Measurements from ENCODE around the gene TMEM25. TPM values are rescaled to one million over a fixed set of nuclear protein-coding genes. Genes with fewer than 3 reads are reported as not detected.

Gene TMEM25
- total RNA-seq, 1 donor: 10.1 TPM

DNA sequence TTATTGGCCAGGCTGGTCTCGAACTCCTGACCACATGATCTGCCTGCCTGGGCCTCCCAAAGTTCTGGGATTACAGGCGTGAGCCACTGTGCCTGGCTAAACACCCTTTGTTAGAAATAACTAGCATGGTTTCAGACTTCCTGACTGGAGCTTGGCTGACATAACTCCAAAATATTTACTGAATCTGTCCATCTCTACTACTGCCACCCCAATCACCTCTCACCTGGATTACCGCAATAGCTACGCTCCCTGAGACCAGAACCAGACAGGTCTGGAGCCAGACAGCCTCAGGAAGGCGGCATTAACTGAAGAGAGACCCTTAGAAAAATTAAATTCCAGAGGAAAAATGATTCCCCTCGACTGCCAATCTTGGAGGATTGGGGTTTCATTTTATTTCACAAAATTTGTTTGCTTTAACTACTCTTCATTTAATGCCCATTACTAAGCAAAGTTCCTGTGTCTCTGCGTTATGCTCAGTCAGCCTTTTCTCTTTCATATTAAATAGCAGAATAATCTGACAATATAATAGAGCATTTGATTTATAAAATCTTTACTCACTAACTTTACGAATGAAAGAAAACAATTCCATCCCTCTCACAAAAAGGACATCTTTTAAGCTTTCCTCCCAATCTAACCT lies 13.1 kb downstream of the TMEM25 start:
- no peaks in the 10 kb centered on the region for H3K4me1 ChIP-seq (ENCODE audit: insufficient read depth, low read length)
- TF ChIP-seq, protein P1, sequence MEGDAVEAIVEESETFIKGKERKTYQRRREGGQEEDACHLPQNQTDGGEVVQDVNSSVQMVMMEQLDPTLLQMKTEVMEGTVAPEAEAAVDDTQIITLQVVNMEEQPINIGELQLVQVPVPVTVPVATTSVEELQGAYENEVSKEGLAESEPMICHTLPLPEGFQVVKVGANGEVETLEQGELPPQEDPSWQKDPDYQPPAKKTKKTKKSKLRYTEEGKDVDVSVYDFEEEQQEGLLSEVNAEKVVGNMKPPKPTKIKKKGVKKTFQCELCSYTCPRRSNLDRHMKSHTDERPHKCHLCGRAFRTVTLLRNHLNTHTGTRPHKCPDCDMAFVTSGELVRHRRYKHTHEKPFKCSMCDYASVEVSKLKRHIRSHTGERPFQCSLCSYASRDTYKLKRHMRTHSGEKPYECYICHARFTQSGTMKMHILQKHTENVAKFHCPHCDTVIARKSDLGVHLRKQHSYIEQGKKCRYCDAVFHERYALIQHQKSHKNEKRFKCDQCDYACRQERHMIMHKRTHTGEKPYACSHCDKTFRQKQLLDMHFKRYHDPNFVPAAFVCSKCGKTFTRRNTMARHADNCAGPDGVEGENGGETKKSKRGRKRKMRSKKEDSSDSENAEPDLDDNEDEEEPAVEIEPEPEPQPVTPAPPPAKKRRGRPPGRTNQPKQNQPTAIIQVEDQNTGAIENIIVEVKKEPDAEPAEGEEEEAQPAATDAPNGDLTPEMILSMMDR (IDR thresholded peaks at IDR 0.05; ENCODE audit: extremely low read depth, low read depth, low read length): no peak

DNA sequence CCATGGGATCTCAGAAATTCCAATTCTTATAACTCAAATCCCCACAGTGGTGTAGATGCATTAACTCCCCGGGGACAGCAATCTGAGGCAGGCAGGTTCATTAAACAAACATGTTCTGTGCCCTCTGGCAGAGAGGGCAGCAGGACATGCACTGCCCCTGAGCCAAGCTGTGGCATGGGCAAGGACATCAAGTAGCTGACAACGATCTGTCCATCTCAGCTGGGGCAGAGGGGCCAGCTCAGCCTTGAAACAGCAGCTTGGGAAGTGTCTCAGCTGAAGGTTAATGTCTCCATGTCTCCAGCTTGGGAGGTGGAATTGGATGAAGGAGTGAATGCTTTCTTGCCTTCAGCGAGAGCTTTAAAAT lies 13.6 kb downstream of the TMEM25 start:
- Histone ChIP-seq H3K4me2 (ENCODE audit: insufficient read depth, low read length) (no peak overlapping the region), H3K27ac (ENCODE audit: low read depth, low read length) (no peak overlapping the region), H3K4me3 (ENCODE audit: insufficient read depth, low read length) (no peak overlapping the region), H2AFZ (ENCODE audit: low read length) (no peak overlapping the region), H3K27me3 (ENCODE audit: insufficient read depth, low read length) (no peaks in the 10 kb centered on the region), H4K20me1 (ENCODE audit: insufficient read depth, low read length) (no peaks in the 10 kb centered on the region), H3K9me3 (ENCODE audit: low read depth, low read length) (no peaks in the 10 kb centered on the region), H3K79me2 (ENCODE audit: insufficient read depth, low read length) (no peaks in the 10 kb centered on the region), H3K36me3 (ENCODE audit: insufficient read depth, low read length) (peaks cover 8% of the 10 kb centered on the region), H3K4me1 (ENCODE audit: insufficient read depth, low read length) (no peaks in the 10 kb centered on the region)
- DNase-seq (ENCODE audit: insufficient read length, low spot score, missing footprints): no peak
- TF ChIP-seq, protein P1 (IDR thresholded peaks at IDR 0.05; ENCODE audit: extremely low read depth, low read depth, low read length): no peak

More for the DNA sequence above, 13.1 kb downstream of the TMEM25 start:
- no peaks in the 10 kb centered on the region for H3K79me2 ChIP-seq (ENCODE audit: insufficient read depth, low read length)
- no peak overlapping the region for H3K27ac ChIP-seq (ENCODE audit: low read depth, low read length)
- no peak overlapping the region for H3K4me2 ChIP-seq (ENCODE audit: insufficient read depth, low read length)
- H3K4me3 ChIP-seq (ENCODE audit: insufficient read depth, low read length): no peak overlapping the region
- H2AFZ ChIP-seq (ENCODE audit: low read length): no peak overlapping the region
- no peaks in the 10 kb centered on the region for H3K9me3 ChIP-seq (ENCODE audit: low read depth, low read length)
- no peaks in the 10 kb centered on the region for H3K27me3 ChIP-seq (ENCODE audit: insufficient read depth, low read length)
- no peaks in the 10 kb centered on the region for H4K20me1 ChIP-seq (ENCODE audit: insufficient read depth, low read length)
- H3K36me3 ChIP-seq (ENCODE audit: insufficient read depth, low read length): peaks cover 8% of the 10 kb centered on the region
- no peak for DNase-seq (ENCODE audit: insufficient read length, low spot score, missing footprints)

DNA sequence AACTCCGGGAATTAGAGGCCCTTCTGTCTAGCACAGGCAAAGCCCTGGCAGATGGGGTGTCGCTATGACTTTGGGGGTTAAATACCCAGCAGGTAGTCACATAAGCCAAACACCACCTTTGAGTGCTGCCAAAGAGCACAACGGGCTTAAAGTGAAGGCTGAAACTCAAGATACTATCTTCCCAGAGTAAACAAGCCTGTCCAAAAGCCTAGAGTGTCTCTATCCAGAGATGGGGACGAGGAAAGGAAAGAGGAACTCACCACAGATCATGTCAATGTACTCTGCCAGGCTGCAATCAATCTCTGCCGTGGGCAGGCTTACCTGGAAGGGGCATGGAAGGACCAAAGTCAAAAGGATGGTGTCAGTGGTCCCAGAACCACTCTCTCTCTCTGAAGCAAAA lies 14.5 kb downstream of the TMEM25 start:
- no peaks in the 10 kb centered on the region for H3K79me2 ChIP-seq (ENCODE audit: insufficient read depth, low read length)
- H3K4me1 ChIP-seq (ENCODE audit: insufficient read depth, low read length): no peaks in the 10 kb centered on the region
- H3K9me3 ChIP-seq (ENCODE audit: low read depth, low read length): no peaks in the 10 kb centered on the region
- no peak overlapping the region for H2AFZ ChIP-seq (ENCODE audit: low read length)
- no peaks in the 10 kb centered on the region for H3K27me3 ChIP-seq (ENCODE audit: insufficient read depth, low read length)
- no peak for DNase-seq (ENCODE audit: insufficient read length, low spot score, missing footprints)
- TF ChIP-seq, protein P1 (IDR thresholded peaks at IDR 0.05; ENCODE audit: extremely low read depth, low read depth, low read length): no peak
- no peaks in the 10 kb centered on the region for H4K20me1 ChIP-seq (ENCODE audit: insufficient read depth, low read length)
- H3K36me3 ChIP-seq (ENCODE audit: insufficient read depth, low read length): peaks cover 8% of the 10 kb centered on the region
- no peak overlapping the region for H3K27ac ChIP-seq (ENCODE audit: low read depth, low read length)
- no peak overlapping the region for H3K4me2 ChIP-seq (ENCODE audit: insufficient read depth, low read length)
- H3K4me3 ChIP-seq (ENCODE audit: insufficient read depth, low read length): no peak overlapping the region

- no peaks in the 10 kb centered on the region for H4K20me1 ChIP-seq (ENCODE audit: insufficient read depth, low read length)
- H3K4me1 ChIP-seq (ENCODE audit: insufficient read depth, low read length): no peaks in the 10 kb centered on the region
Observed at GRCh38 chr11:118547132-118547531, 16.1 kb downstream of the TMEM25 start.

More at GRCh38 chr11:118547132-118547531, 16.1 kb downstream of the TMEM25 start:
- Histone ChIP-seq H3K36me3 (ENCODE audit: insufficient read depth, low read length) (peaks cover 15% of the 10 kb centered on the region), H3K27ac (ENCODE audit: low read depth, low read length) (no peak overlapping the region), H3K9me3 (ENCODE audit: low read depth, low read length) (no peaks in the 10 kb centered on the region), H2AFZ (ENCODE audit: low read length) (no peak overlapping the region), H3K4me3 (ENCODE audit: insufficient read depth, low read length) (no peak overlapping the region), H3K79me2 (ENCODE audit: insufficient read depth, low read length) (no peaks in the 10 kb centered on the region), H3K4me2 (ENCODE audit: insufficient read depth, low read length) (no peak overlapping the region), H3K27me3 (ENCODE audit: insufficient read depth, low read length) (no peaks in the 10 kb centered on the region)
- TF ChIP-seq, protein P1 (IDR thresholded peaks at IDR 0.05; ENCODE audit: extremely low read depth, low read depth, low read length): no peak
- DNase-seq (ENCODE audit: insufficient read length, low spot score, missing footprints): no peak

Measured in osteoblast (primary cell).